Thoracic aorta (tissue), 2 donors: Measurements from ENCODE around the gene BEGAIN. TPM values are rescaled to one million over a fixed set of nuclear protein-coding genes. Genes with fewer than 3 reads are reported as not detected.

ENCODE experiments used
- ATAC-seq: fragments of 150-250 bp; one replicate; pipeline ENCODE4 v1.8.0; 2017; ENCODE audit warnings: low read depth; ENCODE audit not compliant: insufficient number of reproducible peaks, low FRiP score
- DNase-seq: peaks from one replicate; pipeline ENCODE4 v3.0.0-alpha.2; 2020; ENCODE audit warnings: low spot score
- H3K27ac ChIP-seq, 2 donors: fragments of 200-600 bp; sonication (generic); 1 replicate in 1 of 2; 2 replicates in 1 of 2; pipeline ENCODE4 v1.5.1; 2016; ENCODE audit warnings: mild to moderate bottlenecking in 2 of 2, moderate library complexity in 2 of 2
- H3K27me3 ChIP-seq: fragments of 200-600 bp; sonication (generic); replicated peaks from 2 replicates; pipeline ENCODE4 v1.6.0; 2016; ENCODE audit warnings: mild to moderate bottlenecking; ENCODE audit not compliant: insufficient read depth
- H3K36me3 ChIP-seq: fragments of 200-600 bp; sonication (generic); one replicate; pipeline ENCODE4 v1.5.1; 2016
- H3K4me1 ChIP-seq, 2 donors: fragments of 200-600 bp; sonication (generic); 1 replicate in 1 of 2; 2 replicates in 1 of 2; pipeline versions ENCODE4 v1.5.1 to v1.6.0; 2016; ENCODE audit warnings: low read depth in 2 of 2, mild to moderate bottlenecking in 1 of 2; ENCODE audit not compliant: control insufficient read depth in 1 of 2
- H3K4me3 ChIP-seq: fragments of 200-600 bp; sonication (generic); 2 replicates; pipeline ENCODE4 v1.5.1; 2016; ENCODE audit warnings: mild to moderate bottlenecking
- H3K9me3 ChIP-seq: fragments of 200-600 bp; sonication (generic); 2 replicates; pipeline ENCODE4 v1.5.1; 2016
- CTCF ChIP-seq: fragments of 200-600 bp; sonication (generic); IDR thresholded peaks from one replicate; pipeline ENCODE4 v1.5.1; 2019; ENCODE audit warnings: antibody characterized with exemption
- total RNA-seq, 2 donors: library from RNA; depleted of rRNA; stranded (reverse); fragments of >200 nt; gene quantifications; one replicate each; pipeline versions ENCODE4 v1.1.0 to v1.2.3, GENCODE V29; 2016

The BEGAIN gene
- total RNA-seq, 2 donors from 2014 or later, result 0.27 to 0.85 TPM

- Histone ChIP-seq H3K36me3 (no peaks in the 10 kb centered on the region), H3K27ac (no peak overlapping the region), H3K9me3 (no peaks in the 10 kb centered on the region), H3K27me3 (no peaks in the 10 kb centered on the region), H3K4me3 (no peak overlapping the region), H3K4me1 (peaks cover 0 to 5% of the 10 kb centered on the region in 2 donors)
- DNase-seq, result no peak
- ATAC-seq, result no peak
- no peak for TF ChIP-seq CTCF
Observed at GRCh38 chr14:100553471-100553870, 33.7 kb downstream of the BEGAIN start.

- H3K27ac ChIP-seq, result no peak overlapping the region
- no peaks in the 10 kb centered on the region for H3K9me3 ChIP-seq
- H3K4me3 ChIP-seq, result no peak overlapping the region
- ATAC-seq (no peak), DNase-seq (no peak)
- H3K4me1 ChIP-seq, result peaks cover 0 to 6% of the 10 kb centered on the region in 2 donors
- TF ChIP-seq CTCF, result no peak
- no peaks in the 10 kb centered on the region for H3K27me3 ChIP-seq
- H3K36me3 ChIP-seq, result no peaks in the 10 kb centered on the region
Observed at GRCh38 chr14:100552524-100553125, 34.6 kb downstream of the BEGAIN start.

GRCh38 chr14:100551056-100551455 is 36.2 kb downstream of the BEGAIN start:
- no peak for ATAC-seq
- H3K4me3 ChIP-seq, result no peak overlapping the region
- peaks cover 0 to 17% of the 10 kb centered on the region in 2 donors for H3K4me1 ChIP-seq
- no peak for TF ChIP-seq CTCF
- no peaks in the 10 kb centered on the region for H3K27me3 ChIP-seq
- no peak overlapping the region for H3K27ac ChIP-seq
- H3K9me3 ChIP-seq, result no peaks in the 10 kb centered on the region
- H3K36me3 ChIP-seq, result no peaks in the 10 kb centered on the region
- DNase-seq, result no peak

- Histone ChIP-seq H3K27me3 (no peaks in the 10 kb centered on the region), H3K4me1 (peaks cover 0 to 17% of the 10 kb centered on the region in 2 donors), H3K4me3 (no peak overlapping the region), H3K27ac (no peak overlapping the region), H3K36me3 (no peaks in the 10 kb centered on the region), H3K9me3 (no peaks in the 10 kb centered on the region)
- DNase-seq (no peak), ATAC-seq (no peak)
- no peak for TF ChIP-seq CTCF
Observed at GRCh38 chr14:100549834-100550625, 37.2 kb downstream of the BEGAIN start.

GRCh38 chr14:100548939-100549338 is 38.3 kb downstream of the BEGAIN start:
- TF ChIP-seq CTCF, result no peak
- Histone ChIP-seq H3K4me1 (peaks cover 0 to 17% of the 10 kb centered on the region in 2 donors), H3K27ac (no peak overlapping the region), H3K36me3 (no peaks in the 10 kb centered on the region), H3K4me3 (no peak overlapping the region), H3K9me3 (no peaks in the 10 kb centered on the region), H3K27me3 (no peaks in the 10 kb centered on the region)
- DNase-seq (no peak), ATAC-seq (no peak)
